Central memory CD4-positive, alpha-beta T cell (primary cell): Measurements from ENCODE around the gene PARVB.
A peak's percentile ranks its signal among the peaks of the same experiment; 100 is the strongest.

Experiments
- DNase-seq: peaks from one replicate; pipeline ENCODE4 v3.0.0; 2022

Gene PARVB

GRCh38 chr22:44063462-44064371, 39.6 kb downstream of the PARVB start:
- DNase-seq: no peak

DNA sequence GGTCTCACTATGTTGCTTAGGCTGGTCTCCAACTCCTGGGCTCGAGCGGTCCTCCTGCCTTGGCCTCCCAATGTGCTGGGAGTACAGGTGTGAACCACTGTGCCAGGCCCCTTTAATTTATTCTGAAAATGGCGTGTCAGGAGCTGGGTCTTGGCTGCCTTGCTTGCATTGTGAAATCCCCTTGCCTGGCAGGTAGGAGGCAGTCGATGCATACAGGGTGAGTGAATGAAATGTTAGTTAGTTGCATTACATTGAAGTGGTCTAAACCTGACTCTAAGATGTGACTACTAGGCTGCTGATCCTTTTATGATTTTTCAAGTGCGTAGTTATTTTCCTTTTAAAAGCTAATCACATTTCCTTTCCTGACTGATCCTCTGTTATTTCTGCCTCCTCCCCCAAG, 42.9 kb downstream of the PARVB start:
- DNase-seq: no peak

GRCh38 chr22:44067901-44068300, 43.8 kb downstream of the PARVB start:
- no peak for DNase-seq

- DNase-seq: no peak
These were observed 44.5 kb downstream of the PARVB start for GRCh38 chr22:44068422-44069191.

GRCh38 chr22:44070029-44070428, 45.9 kb downstream of the PARVB start:
- no peak for DNase-seq

DNA sequence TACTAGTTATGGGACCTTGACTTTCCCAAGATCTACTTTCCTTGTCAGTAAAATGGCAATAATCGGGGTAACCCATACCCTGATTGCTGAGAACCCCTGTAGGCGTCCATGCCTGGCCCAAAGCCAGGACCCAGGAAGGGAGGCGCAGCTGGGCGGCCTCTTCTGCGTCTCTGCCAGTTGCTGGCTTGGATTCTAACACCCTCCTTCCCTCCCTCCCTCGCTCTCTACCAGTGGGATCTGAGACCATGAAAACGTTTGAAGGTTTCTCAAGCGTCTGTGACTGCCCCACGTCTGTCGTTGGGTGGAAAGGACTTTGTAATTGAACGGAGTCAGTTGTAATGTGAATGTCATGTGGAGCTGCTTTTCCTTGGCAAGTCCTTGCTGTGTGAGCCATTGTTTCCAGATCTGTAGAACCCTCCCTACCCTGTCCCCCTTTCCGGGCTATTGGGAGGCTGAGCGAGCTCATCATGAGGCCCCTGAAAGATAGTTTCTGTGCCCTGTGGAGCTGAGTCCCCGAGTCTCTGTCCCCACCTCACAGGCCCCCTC, 47.8 kb downstream of the PARVB start:
- DNase-seq: no peak

GRCh38 chr22:44074337-44074984, 50.4 kb downstream of the PARVB start:
- no peak for DNase-seq

DNA sequence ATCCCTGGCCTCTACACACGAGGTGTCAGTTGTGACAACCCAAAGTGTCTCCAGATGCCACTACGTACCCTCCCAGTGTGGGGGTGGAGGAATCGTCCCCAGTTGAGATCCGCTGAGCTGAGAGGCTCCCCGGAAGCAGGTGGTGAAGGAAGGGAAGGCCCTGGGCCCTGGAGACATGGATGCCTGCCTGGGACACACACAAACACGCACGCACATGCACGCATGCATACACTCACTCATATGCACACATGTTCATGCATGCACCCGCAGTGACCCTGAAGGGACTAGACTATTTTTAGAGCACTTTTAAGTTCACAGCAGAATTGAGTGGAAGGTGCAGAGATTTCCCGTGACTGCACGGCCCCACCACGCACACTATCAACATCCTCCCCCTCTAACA, 50.9 kb downstream of the PARVB start:
- DNase-seq: no peak

DNA sequence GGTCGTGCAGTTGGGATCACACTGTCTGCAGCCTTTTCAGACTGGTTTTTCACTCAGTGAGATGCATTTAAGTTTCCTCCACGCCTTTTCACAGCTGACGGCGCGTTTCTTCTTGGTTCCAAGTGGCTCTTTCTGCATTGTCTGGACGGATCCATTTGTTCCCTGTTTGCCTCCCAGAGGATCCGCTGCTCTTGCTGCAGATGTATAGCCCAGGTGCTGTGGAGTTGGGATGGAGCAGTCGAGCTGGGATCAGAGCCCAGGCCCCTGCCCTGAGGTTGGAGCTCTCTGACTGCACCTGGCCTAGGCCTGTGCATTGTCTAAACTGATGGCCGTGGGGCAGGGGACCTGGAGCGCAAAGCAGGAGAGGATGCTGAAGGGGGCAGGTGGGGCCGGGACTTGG, 51.6 kb downstream of the PARVB start:
- no peak for DNase-seq

GRCh38 chr22:44076825-44077224, 52.7 kb downstream of the PARVB start:
- no peak for DNase-seq

- DNase-seq: peak; percentile 46
These were observed 57.1 kb downstream of the PARVB start for GRCh38 chr22:44080936-44081861.

DNA sequence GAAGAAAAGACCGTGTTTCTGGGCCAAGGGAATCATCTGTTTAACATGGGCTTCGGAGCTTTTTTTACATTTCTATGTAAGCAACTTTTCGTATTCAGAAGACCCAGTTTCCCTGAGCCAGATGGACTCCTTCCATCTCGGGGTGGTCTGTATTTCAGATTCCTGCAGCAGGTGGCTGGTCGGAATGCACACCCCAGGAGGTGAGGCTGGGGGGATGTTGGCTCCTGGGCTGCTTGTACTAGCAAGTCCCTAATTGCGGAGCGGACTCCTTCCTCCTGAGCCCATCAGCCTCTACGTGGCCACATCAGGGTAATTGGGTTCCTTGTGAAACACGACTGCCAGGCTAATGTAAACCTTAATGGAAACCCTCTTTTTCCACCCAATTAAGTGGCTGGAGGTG, 58.7 kb downstream of the PARVB start:
- DNase-seq: no peak

DNA sequence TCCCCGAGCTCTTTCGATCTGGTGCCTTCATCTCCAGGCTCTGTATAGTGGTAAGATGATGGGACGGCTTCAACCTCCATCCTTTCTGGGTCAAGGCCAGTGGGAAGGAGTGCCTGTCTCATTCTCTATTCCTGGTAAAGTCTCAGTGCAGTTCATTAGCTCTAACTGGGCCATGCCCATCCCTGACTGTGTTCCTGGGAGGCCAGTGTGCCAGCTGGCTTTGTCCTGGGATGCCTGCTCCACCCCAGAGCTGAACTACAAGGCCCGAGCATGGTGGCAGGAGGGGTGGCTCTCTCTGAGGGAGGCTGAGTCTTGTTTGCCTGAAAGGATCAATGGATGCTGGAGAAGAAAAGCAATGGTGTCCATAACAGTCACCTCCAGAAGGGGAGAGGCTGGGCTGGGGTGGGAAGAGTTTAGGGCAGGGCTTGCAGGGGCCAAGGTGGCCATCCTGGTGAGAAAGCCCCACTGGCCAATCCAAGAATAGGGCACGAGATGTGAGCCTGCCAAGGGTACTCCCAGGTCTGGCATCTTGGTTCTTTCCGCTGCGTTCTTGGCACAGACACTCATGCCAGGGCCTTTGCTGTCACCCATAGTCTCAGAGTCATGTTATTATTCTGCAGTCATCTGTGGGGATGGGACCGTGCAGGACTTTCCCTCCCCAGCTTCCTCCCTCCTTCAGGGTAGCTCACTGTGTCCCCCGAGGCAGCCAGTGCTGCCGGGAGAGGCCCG, 60.1 kb downstream of the PARVB start:
- no peak for DNase-seq

GRCh38 chr22:44085743-44086270, 61.7 kb downstream of the PARVB start:
- DNase-seq: peak; percentile 4

GRCh38 chr22:44086271-44087088, 62.4 kb downstream of the PARVB start:
- no peak for DNase-seq

GRCh38 chr22:44087089-44087430, 63.0 kb downstream of the PARVB start:
- DNase-seq: no peak

GRCh38 chr22:44088976-44089570, 65.0 kb downstream of the PARVB start:
- no peak for DNase-seq

DNA sequence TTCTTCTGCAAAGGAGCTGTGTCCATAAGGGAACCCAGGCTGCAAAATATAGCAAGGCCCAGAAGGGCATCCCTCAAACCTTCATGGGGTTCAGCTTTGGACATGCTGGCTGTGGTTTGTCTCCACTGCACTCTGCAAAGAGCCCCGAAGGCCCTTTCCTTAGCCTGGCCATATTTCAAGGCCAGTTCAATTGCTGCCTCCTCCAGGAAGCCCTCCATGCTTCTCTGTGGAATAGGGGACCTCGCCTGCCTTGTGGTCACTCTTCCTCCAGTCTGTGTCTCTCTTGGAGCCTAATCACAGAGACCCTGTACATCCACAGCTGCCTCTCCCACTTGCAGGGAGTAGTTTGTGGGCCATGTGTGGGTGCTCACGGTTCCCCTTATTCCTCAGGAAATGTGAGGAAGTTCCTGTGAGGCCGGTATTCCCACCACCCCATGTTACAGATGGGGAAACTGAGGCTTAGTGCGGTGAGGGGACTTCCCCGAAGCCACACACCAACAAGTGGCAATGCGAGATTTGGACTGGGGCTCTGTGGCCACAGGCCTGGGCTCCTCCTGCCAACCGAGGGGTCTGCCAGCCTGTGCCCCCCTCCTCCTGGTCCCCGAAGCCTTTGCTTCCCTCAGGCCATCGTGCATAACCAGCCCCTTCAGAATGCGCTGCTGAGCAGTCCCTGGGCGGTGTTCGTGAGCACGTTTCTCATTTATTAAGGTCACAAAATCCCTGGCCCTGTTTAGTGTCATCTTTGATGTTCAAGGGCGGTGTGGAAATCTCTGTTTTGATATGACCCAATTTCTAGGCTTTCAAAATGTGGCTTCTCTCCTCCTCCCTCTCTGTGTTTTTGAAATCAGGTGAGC, 65.8 kb downstream of the PARVB start:
- no peak for DNase-seq

DNA sequence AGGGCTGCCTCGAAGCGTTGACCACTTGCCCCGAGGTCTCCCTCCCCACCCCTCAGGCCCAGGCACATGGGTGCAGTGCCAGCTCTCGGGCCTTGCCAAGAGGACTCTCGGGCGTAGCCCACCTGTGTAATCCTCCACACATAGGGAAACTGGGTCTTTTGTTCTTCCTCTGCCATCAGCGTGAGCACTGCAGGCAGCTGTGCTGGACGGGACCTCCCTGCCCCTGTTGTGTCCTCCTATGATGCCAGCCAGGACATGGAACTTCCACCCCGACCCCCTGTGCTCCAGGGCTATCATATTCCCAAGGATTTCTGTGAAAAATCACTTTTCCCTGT, 66.4 kb downstream of the PARVB start:
- no peak for DNase-seq
